ENCODE results near the gene ATXN1.

Gene ATXN1

DNA sequence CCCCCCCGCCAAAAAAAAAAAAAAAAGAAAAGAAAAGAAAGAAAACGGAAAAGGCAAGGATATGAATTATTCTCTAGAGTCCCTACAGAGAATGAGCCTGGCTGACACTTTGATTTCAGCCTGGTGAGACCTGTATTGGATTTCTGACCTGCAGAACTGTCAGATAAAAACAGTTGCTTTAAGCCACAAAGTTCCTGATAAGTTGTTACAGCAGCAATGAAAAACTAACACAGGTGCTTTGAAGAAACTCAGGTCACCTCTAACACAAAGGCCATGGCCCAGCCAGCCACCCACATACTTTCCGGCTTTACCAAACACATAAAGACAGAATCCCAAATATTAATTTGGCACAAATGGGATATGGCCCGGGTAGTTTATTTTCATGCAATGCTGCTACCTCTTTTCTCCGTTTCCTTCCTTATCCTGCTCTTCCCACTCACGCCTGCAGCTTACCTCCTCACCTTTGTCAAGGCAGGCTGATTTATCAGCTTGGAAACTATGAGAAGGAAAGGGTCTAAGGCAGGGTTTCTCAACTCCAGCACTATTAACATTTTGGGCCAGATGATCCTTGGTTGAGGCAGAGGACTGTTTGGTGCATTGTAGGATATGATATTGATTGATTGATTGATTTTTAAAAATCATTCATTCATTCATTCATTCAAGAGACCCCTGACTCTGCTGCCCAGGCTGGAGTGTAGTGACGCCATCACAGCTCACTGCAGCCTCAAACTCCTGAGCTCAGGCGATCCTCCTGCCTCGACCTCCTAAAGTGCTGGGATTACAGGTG, 88.1 kb downstream of the ATXN1 start:
- no peak for DNase-seq (ENCODE audit: low spot score)

DNA sequence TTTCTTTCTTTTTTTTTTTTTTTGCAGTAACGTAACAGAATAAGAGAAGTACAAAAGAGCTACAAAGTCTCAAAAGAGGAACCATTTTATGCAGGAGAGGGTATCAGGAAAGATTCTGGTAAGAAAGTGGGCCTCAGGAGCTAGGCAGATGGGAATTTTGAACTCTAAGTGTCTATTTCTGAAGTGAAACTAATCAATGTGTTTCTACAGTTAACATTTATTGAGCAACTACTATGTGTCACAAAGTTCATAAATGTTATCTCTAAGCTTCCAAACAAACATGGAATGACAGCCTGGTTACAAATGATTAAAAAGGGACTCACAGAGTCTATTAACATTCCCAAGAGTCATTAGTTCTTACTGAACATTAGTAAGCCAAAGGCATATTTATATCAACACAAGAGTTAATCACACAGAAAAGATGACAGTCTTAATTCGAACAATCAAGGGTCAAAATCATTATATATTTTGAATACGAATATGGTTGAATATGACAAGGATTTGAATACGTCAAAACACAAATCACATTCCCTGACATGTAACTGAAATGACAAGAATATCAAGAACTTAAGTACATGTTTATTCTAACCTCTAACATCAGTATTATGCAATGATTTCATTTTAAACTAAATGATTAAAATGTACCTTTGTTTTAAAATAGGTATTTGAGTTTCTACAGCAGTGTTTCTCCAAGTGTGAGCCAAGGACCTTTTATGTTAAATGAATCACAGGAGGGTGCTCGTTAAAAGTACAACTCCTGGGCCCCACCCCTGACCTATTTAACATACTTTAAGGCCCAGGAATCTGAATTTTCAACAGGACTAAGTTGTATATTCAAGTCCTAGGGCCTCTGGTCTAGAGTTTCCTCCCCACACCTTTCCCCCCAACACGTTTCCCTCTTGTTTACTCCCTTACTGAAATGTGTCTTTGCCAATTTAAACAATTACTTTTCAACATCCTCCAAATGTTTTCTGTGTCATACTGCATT, 89.7 kb downstream of the ATXN1 start:
- DNase-seq (ENCODE audit: low spot score): no peak

DNA sequence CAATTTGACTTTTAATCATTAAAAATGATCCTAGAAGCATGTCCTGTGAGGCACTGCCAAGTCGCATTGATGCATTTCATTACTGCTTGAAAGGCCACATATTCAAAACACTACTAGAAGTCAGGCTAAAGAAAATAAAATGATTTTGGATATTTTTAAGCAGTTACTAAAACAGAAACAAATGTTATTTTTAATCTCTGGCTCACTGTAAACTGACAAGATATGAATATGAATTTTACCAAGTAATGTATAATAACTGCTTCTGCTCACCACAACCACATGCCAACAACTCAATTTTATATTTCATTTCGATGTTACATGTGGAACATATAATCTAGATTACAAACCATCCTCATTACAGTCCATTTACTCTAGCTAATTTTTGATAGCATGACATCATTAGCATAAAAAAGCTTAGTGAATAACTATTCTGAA, 90.6 kb downstream of the ATXN1 start:
- no peak for DNase-seq (ENCODE audit: low spot score)

DNA sequence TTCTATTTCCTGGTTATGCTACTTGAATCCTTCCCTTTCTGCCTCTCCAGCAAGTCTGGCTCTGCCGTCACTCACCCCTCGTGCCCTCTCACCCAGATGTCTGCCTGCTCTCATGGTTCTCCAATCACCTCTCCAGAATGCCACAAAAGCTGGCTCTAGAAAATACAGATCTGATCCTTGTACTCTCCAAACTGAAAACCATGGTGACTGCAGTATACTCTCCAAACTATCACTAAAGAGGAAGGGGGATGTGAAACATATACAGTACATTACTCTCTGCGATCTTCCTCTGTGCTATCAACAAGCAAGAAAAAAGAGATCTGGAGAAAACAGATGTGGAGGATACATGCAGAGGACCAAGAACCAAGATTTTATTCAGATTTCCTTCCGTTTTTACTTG, 91.1 kb downstream of the ATXN1 start:
- no peak for DNase-seq (ENCODE audit: low spot score)

DNA sequence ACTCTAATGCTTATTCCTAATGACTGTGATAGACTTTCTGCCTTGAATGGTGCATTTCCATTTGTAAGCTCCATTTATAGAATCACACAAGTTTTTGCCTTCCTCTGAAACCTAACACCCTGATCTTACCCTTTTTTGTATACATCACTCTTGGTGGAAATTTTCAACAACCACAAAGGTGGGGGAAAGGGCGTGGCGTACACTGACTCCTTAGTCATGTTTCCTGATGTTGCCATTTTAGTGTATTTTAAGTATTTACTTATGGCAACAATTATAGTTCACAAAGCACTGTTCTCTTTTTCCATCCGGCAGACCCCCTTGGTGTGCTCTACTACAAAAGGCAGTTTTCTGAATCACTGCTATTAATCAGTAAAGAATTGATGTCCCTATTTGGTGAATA, 92.0 kb downstream of the ATXN1 start:
- no peak for DNase-seq (ENCODE audit: low spot score)

DNA sequence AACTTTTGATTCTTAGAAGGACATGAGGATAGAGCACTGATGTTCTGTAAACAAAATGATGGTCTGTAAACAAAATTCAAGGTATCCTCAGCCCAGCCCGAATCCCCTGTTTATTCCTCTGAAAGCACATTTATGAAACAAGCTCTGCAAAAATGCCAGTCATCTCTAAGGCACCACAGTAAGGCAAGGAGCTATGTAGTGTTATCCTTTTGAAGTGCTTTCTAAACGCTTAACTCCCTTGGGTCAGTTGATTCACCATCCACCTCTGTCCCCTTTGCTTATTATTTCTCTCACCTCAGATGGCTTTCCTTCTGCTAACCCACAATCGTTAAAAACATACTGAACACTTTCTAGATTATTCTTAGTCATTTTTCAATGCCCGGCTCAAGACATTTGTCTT, 93.8 kb downstream of the ATXN1 start:
- no peak for DNase-seq (ENCODE audit: low spot score)

DNA sequence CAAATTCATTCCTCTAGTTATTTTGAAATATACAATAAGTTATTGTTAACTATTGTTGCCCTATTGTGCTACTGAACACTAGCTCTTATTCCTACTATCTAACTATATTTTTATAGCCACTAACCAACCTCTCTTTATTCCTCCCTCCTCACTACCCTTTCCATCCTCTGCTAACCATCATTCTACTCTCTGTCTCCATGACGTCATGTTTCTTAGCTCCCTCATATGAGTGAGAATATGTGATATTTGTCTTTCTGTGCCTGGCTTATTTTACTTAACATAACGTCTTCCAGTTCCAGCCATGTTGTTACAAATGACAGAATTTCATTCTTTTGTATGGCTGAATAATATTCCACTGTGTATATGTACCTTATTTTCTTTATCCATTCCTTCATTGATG, 95.3 kb downstream of the ATXN1 start:
- no peak for DNase-seq (ENCODE audit: low spot score)

DNA sequence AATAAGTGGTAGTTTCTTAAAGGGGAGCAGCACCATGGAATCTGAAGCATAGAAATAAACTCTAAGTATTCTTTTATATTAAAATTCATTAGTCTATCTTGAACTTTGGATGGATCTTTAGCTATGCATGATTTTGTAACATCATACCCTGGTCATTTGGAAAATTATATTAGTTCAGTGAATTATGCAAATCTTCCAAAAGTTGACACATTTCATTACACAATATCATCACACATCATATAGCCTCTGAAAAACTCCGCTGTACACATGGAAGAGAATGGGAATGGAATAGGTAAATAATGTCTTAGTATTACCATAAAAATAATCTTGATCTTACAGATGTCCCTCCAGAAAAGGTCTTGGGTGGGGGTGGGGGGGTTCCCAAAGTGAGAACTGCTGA, 96.1 kb downstream of the ATXN1 start:
- DNase-seq (ENCODE audit: low spot score): no peak

DNA sequence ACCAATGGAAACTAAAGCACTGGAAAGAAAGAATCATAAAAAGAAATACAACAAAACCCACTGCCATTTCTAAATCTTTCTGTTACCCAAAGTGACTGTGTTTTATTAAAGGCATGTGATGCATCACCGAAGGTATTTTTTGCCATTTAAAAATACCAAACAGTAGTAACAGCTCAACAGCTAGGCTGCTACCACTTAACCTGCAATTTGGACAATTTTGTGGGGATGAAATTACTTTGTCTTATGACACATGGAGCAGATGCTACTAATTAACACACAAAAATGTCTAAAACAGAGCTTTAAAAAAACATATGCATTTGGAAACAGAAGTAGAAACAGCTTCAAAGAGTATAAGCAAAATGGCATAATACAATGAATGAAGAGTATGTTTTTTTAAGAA, 97.4 kb downstream of the ATXN1 start:
- no peak for DNase-seq (ENCODE audit: low spot score)

DNA sequence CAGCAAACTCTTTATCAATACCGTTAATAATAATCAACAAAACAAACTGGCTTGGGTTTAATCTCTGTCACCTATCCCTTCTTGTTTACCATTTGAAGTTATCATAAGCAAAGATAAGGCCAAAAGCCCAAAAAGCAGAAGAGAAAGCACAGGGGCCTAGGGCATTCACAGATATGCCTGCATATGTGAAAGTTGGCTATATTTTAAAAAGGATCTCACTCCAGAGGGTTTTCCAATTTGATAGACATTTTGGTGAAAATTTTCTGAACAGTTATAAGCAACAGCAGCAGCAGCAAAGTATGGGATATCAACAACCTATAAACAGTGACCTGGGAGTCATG, 101.1 kb downstream of the ATXN1 start:
- DNase-seq (ENCODE audit: low spot score): no peak

DNA sequence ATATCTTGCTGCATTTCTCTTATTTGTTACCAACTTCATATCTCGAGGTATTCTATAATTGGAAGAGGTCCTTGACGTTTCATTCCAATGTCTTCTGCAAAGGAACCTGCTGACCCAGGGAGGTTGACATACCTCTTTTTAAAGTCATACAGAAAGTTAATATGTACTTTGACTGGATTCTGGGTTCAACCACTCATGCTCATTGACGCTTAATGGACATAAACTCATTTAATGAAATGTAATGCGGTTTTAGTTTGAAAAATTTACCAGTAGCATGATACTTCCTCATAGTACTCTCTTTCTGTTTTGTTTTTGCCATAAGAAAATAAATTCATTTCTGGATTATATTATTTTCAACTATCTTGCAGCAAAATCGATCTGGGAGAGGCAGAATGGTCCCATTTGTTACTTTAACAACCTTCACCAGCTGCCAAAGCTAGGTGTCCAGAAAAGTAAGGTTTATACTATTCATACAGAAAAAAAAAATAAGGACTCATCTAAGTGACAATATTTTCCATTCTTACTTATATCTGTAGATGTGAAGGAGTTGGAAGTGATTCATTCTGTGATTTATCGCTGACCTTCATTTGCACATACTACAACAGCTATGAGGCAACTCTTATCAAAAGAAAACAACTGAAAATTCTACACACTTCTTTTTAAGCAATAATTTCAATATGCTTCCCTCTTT, 101.6 kb downstream of the ATXN1 start:
- DNase-seq (ENCODE audit: low spot score): no peak

DNA sequence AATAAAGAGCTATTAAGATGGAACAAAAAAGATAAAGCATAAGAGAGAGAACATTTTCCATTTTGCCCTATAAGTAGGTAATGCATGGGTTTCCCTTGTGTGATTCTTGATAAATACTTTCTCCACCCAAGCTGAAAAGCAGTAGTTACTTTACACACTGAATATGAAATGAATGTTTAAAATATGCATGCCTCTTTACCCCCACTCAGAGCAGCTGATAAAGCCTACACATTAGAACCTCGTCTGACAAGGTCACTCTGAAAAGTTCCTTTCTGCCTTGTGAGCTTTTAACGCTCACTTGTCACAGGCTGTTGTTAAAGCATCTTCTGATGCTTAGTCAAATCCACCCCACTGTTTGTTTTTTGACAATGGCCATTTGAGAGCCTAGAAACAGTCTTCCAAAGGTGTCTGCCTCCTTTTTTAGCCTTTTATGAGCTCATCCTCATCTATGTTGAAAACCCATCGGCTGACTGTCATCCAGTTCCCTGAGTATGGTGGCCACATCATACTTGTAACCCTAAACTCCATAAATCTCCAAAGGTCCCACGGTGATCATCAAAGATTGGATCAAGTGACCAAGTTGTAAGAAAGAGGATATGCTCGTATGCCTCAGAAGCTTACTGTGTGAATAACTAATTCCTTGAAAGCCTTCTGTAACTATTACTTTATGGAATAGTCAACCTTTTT, 102.8 kb downstream of the ATXN1 start:
- DNase-seq (ENCODE audit: low spot score): no peak

DNA sequence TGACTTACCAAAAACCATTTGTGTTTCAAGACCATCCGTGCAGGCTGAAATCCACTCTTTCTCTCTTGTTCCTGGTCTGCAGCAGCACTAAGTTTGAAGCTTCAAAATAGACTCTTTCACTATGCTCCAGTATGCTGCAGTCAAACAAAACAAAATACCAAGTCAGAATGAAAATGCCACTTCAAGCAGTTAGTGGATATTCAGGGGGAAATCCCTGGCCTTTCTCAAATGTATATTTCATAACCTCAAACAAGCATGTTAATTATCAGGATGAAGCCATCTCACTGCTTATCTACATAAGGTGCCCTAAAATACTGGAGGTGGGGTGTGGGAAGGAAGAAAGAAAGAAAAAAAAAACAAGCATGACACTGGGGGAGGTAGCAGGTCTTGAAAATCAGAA, 103.5 kb downstream of the ATXN1 start:
- DNase-seq (ENCODE audit: low spot score): no peak

DNA sequence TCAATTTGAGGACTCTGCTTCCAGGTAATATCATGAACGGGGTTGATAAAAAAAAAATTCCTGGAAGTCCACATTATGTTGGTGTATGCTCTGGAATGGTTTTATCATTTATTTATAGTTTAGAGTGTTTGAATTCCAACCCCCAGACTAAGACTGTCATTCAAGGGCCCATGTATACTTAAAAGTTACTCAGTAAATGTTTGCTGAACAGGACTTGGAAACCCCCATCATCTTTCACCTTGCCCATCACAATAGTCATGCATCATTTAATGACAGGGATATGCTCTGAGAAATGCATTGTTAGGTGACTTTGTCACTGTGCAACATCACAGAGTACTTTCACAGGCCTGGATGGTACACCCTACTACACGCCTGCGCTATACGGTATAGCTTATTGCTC, 104.8 kb downstream of the ATXN1 start:
- DNase-seq (ENCODE audit: low spot score): no peak

DNA sequence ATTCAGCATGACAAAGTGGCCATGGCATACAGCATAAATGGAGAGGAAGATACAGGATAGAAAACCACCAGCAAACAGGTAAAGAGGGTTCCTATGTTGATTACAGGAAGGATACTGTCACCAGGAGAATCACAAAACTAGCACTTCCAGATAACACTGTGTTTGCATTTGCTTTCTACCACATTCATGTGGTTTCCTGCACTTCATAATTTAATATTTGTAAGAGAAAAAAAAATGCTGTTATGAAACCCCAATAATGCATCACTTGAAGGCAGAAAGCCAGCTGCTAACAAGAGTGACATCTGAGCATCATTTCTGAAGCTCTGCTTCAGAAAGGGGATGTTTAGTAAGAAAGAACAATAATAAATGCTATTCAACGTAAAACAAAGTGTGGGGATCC, 106.6 kb downstream of the ATXN1 start:
- DNase-seq (ENCODE audit: low spot score): no peak

DNA sequence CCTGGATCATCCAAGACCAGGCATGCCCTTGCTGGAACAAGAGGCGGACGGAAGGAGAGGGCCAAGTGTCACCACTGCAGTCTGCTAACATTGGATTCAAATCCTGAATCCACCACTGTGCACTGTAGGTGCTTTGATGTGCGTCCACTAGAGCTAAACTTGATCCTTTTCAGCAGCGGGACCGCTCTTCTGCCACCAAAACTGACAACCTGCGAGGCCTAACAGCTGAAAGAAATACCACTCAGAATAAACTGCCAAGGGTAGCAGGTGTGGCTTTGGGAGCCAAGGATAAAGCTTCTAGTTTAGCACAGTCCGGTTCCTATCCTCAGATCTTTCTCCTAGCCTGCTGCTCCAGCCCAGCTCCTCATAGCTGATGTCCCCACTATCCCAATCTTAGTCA, 108.0 kb downstream of the ATXN1 start:
- DNase-seq (ENCODE audit: low spot score): no peak

DNA sequence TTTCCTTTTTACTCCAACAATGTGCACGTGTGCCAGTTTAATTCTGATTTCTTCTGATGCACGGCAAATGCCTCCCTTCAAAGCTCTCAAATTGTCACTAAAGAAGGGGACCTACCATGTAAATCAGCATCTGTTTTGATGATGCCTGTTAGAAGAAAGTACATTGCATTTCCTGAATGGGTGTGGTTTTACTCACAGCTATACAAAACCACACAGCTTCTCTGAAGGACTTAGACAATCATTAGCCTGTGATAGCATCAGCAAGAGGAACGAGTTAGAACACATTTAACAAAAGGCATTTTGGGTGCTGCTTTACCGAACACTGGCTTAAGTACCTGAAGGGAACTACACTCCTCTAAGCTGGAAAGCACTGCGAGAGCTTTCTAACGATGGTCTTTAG, 109.4 kb downstream of the ATXN1 start:
- DNase-seq (ENCODE audit: low spot score): no peak

DNA sequence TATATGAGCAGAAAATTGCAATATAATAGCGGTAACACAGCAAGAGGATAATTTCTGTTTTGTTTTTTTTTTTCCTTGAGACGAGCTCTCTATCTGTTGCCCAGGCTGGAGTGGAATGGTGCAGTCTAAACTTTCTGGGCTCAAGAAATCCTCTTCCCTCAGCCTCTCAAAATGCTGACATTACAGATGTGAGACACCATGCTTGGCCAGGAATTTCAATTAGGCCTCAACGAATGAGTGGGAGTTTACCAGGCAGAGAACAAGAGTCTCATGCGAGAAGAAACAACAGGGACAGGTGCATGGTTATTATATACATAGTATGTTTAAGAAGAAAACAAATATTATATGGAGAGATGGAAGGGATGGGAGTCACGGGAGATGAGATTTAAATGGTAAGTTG, 111.4 kb downstream of the ATXN1 start:
- DNase-seq (ENCODE audit: low spot score): no peak

DNA sequence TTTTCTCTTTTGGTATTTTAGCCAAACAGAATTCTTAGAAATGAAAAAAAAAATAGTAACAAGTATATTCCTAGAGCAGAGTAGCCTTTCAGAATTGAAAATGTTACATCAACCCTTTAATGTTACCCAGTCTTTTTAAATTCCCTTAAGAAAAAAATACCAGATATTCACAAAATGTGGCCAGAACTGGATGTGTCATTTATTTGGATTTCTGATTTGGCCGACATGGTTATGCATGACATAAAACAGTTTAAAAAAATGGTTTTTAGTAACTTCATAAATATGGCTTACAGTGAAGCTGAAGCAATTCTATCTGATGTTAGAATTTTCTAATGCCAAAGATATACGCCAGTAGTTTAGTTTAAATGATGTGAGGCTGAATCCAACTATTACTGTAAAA, 112.0 kb downstream of the ATXN1 start:
- DNase-seq (ENCODE audit: low spot score): no peak

DNA sequence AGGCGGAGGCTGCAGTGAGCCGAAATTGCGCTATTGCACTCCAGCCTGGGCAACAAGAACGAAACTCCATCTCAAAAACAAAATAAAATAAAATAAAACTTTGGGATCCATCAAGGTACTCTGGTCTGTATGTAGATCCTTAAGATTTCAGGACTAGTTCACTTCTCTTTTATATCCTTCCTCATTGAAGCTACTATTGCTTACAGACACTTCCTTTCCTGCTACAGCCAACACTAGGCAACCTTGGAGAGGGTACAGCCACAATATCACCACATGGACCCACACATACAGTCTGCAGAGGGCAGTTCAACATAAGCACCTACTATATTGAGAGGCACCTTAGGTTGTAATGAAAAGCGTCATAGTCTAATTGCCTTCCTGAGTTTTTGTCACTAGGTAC, 113.3 kb downstream of the ATXN1 start:
- no peak for DNase-seq (ENCODE audit: low spot score)

DNA sequence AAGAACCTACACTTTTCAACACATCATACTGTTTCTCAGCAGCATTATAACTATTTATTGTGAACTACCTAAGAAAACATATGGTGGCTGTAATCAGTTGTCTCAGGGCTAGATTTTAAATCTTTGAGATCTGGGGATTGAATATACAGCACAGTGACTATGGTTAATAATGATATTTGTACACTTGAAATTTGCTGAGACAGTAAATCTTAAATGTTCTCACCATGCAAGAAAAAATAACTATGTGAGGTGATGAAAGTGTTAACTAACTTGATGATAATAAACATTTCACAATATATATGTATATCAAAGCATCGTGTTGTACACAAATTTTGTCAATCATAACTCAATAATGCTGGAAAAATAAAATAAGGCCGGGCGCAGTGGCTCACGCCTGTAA, 113.8 kb downstream of the ATXN1 start:
- DNase-seq (ENCODE audit: low spot score): no peak

DNA sequence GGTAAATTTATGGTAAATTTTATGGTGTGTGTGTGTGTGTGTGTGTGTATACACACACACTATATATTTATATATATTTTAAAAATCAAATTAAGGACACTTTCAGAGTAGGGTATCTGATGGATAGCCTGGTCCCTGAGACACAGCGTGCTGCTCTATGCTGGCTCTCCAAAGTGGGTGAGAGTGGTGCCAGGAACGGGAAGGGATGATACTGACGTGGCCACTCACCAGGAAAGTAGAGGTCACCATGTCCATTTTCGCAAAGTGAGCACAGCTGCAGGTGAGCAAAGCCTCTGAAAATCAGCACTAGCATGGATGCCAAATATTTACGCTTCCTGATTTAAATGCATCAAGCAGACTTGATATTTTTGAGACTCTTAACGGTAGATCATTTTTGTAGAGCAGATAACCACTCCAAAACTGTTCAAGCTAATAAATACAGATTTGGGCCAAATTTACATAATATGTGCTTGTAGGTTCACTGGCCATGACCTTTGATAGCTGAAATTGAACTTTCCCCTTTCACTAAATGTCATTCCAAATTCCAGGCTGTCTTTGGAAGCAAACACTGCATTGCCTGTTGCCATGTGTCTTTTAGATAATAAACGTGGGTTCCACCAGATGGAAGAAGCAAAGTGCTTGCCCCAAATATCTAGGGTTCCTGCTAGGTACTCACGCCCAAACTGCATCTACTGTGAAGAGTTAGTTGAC, 116.6 kb downstream of the ATXN1 start:
- no peak for DNase-seq (ENCODE audit: low spot score)

Measured in ecto neural progenitor cell (in vitro differentiated cells).